Liver (tissue), 9 donors: Measurements from ENCODE around the gene LRMDA. TPM values are rescaled to one million over a fixed set of nuclear protein-coding genes. Genes with fewer than 3 reads are reported as not detected.

Experiments used
- DNase-seq: peaks from one replicate; pipeline ENCODE4 v3.0.0-alpha.2; 2017; ENCODE audit warnings: low spot score
- H3K27ac ChIP-seq, 2 donors: one replicate each; pipeline ENCODE4 v1.7.0; 2013; ENCODE audit warnings: inconsistent platforms in 2 of 2, low read length in 2 of 2, control low read depth in 1 of 2, low read depth in 1 of 2, mild to moderate bottlenecking in 1 of 2
- H3K27me3 ChIP-seq, 4 donors: one replicate each; pipeline versions ENCODE4 v1.6.1 to v1.7.0; 2013; ENCODE audit warnings: low read length in 3 of 4, inconsistent platforms in 1 of 4, mild to moderate bottlenecking in 1 of 4, moderate library complexity in 1 of 4; ENCODE audit not compliant: control insufficient read depth in 4 of 4, insufficient read depth in 4 of 4
- H3K36me3 ChIP-seq, 4 donors: one replicate each; pipeline versions ENCODE4 v1.6.1 to v1.7.0; 2013; ENCODE audit warnings: low read length in 3 of 4, mild to moderate bottlenecking in 3 of 4, low read depth in 1 of 4, moderate library complexity in 1 of 4; ENCODE audit not compliant: control insufficient read depth in 4 of 4, insufficient read depth in 3 of 4
- H3K4me1 ChIP-seq, 4 donors: one replicate each; pipeline versions ENCODE4 v1.6.1 to v1.7.0; 2013; ENCODE audit warnings: low read length in 3 of 4, mild to moderate bottlenecking in 3 of 4, moderate library complexity in 1 of 4; ENCODE audit not compliant: control insufficient read depth in 4 of 4, insufficient read depth in 4 of 4
- H3K4me3 ChIP-seq, 3 donors: one replicate each; pipeline versions ENCODE4 v1.6.1 to v1.7.0; 2013; ENCODE audit warnings: low read length in 3 of 3, control low read depth in 1 of 3, low read depth in 1 of 3, mild to moderate bottlenecking in 1 of 3
- H3K9ac ChIP-seq, 2 donors: one replicate each; pipeline ENCODE4 v1.7.0; 2013; ENCODE audit warnings: low read length in 2 of 2, mild to moderate bottlenecking in 2 of 2, moderate library complexity in 2 of 2, control low read depth in 1 of 2, low read depth in 1 of 2
- H3K9me3 ChIP-seq, 4 donors: one replicate each; pipeline versions ENCODE4 v1.6.1 to v1.7.0; 2013; ENCODE audit warnings: low read length in 3 of 4; ENCODE audit not compliant: control insufficient read depth in 4 of 4
- ATF3 ChIP-seq: IDR thresholded peaks from 2 replicates; pipeline ENCODE4 v1.6.1; 2016; ENCODE audit warnings: antibody characterized with exemption
- EGR1 ChIP-seq, 2 donors: IDR thresholded peaks; 2 replicates each; pipeline ENCODE4 v1.6.1; 2016 to 2018; ENCODE audit warnings: antibody characterized with exemption in 2 of 2, low read depth in 2 of 2
- FOXA1 ChIP-seq: IDR thresholded peaks from 2 replicates; pipeline ENCODE4 v1.6.1; 2016; ENCODE audit warnings: antibody characterized with exemption
- FOXA2 ChIP-seq: IDR thresholded peaks from 2 replicates; pipeline ENCODE4 v1.6.1; 2016; ENCODE audit warnings: antibody characterized with exemption
- GABPA ChIP-seq, 2 donors: IDR thresholded peaks in 1 of 2; conservative IDR thresholded peaks in 1 of 2; 2 replicates each; pipeline ENCODE4 v1.6.1; 2016; ENCODE audit warnings: antibody characterized with exemption in 2 of 2, mild to moderate bottlenecking in 1 of 2, moderate library complexity in 1 of 2
- HNF4A ChIP-seq, 2 donors: conservative IDR thresholded peaks; 2 replicates each; pipeline ENCODE4 v1.6.1; 2016; ENCODE audit warnings: antibody characterized with exemption in 2 of 2, mild to moderate bottlenecking in 2 of 2
- JUND ChIP-seq, 2 donors: IDR thresholded peaks; 2 replicates each; pipeline ENCODE4 v1.6.1; 2016; ENCODE audit warnings: antibody characterized with exemption in 2 of 2
- MAX ChIP-seq: IDR thresholded peaks from 2 replicates; pipeline ENCODE4 v1.6.1; 2016; ENCODE audit warnings: antibody characterized with exemption
- RAD21 ChIP-seq, 2 donors: IDR thresholded peaks; 2 replicates each; pipeline ENCODE4 v1.6.1; 2016; ENCODE audit warnings: antibody characterized with exemption in 2 of 2, mild to moderate bottlenecking in 2 of 2
- REST ChIP-seq: IDR thresholded peaks from 2 replicates; pipeline ENCODE4 v1.6.1; 2016; ENCODE audit warnings: antibody characterized with exemption, mild to moderate bottlenecking
- RXRA ChIP-seq, 2 donors: IDR thresholded peaks; 2 replicates each; pipeline ENCODE4 v1.6.1; 2017 to 2018; ENCODE audit warnings: antibody characterized with exemption in 2 of 2, mild to moderate bottlenecking in 1 of 2
- SP1 ChIP-seq: IDR thresholded peaks from 2 replicates; pipeline ENCODE4 v1.6.1; 2018; ENCODE audit warnings: antibody characterized with exemption, mild to moderate bottlenecking
- TAF1 ChIP-seq: conservative IDR thresholded peaks from 2 replicates; pipeline ENCODE4 v1.6.1; 2016; ENCODE audit warnings: antibody characterized with exemption, mild to moderate bottlenecking
- YY1 ChIP-seq: IDR thresholded peaks from 2 replicates; pipeline ENCODE4 v1.6.1; 2016; ENCODE audit warnings: antibody characterized with exemption, mild to moderate bottlenecking
- ZBTB33 ChIP-seq: IDR thresholded peaks from 2 replicates; pipeline ENCODE4 v1.6.1; 2016; ENCODE audit warnings: antibody characterized with exemption
- WGBS: extraction: QIAGEN DNeasy Blood & Tissue Kit; methylation state at CpG from one replicate; pipeline ENCODE4 v1.1.7; 2013; 5-methylcytosine and 5-hydroxymethylcytosine counted together
- polyA plus RNA-seq, 2 donors: library from polyadenylated mRNA; stranded (reverse) in 1 of 2; unstranded in 1 of 2; fragments of 200-250 nt in 1 of 2; fragments of >200 nt in 1 of 2; fragmentation: Nextera tagmentation in 1 of 2; extraction: Ambion mirVana in 1 of 2; gene quantifications; one replicate each; pipeline versions ENCODE4 v1.2.1 to v1.2.3, GENCODE V29; 2013 to 2015
- total RNA-seq, 2 donors: library from RNA; depleted of rRNA; stranded (reverse); fragments of >200 nt; gene quantifications; one replicate each; pipeline ENCODE4 v1.2.3, GENCODE V29; 2014
- donor health status: healthy.
- donor health status: healthy.
- donor health status: healthy.
- donor health status: healthy.
- donor health status: healthy.

LRMDA gene
- total and polyA plus RNA-seq, 4 donors = 7.9 to 15.8 (median 11.3) TPM

GRCh38 chr10:75772153-75772887, 340.9 kb downstream of the LRMDA start:
- DNase-seq = no peak
- H3K4me1 ChIP-seq = peaks cover 6 to 22% (median 17%) of the 10 kb centered on the region in 4 donors

More at GRCh38 chr10:75772153-75772887, 340.9 kb downstream of the LRMDA start:
- Histone ChIP-seq H3K27ac (peak overlapping the region; percentile 62 to 79), H3K4me3 (peak overlapping the region; percentile 9 to 74 (median 52)), H3K27me3 (no peaks in the 10 kb centered on the region), H3K36me3 (no peaks in the 10 kb centered on the region), H3K9me3 (no peaks in the 10 kb centered on the region), H3K9ac (peak overlapping the region; percentile 35 to 95)
- 13% methylated on average over 8 of the region's 8 CpGs for WGBS
- TF ChIP-seq YY1 (peak; percentile 66), RXRA (IDR thresholded peaks at IDR 0.05) (peak in 1 of 2 donors; percentile 44), FOXA1 (no peak), EGR1 (IDR thresholded peaks at IDR 0.05; ENCODE audit: low read depth in 2 of 2) (no peak), FOXA2 (no peak), JUND (IDR thresholded peaks at IDR 0.05) (peak in 1 of 2 donors; percentile 3), GABPA (IDR thresholded peaks at IDR 0.05 in 1 of 2, conservative IDR thresholded peaks at IDR 0.05 in 1 of 2) (no peak), RAD21 (IDR thresholded peaks at IDR 0.05) (peak; percentile 55 to 57), ZBTB33 (peak; percentile 41), HNF4A (conservative IDR thresholded peaks at IDR 0.05) (peak; percentile 16 to 45), TAF1 (no peak), ATF3 (peak; percentile 59), MAX (peak; percentile 24), SP1 (peak; percentile 51), REST (no peak)
